Epidermal melanocyte (primary cell): ENCODE results near the gene RNF31.
A peak's percentile ranks its signal among the peaks of the same experiment; 100 is the strongest.
"Not testable (repeated sequence)": the region's sequence is repeated elsewhere in the genome, so short reads cannot be mapped to it uniquely, and the experiment has no call there.

ENCODE experiments used
- DNase-seq: peaks from one replicate; pipeline ENCODE4 v3.0.0; 2011; ENCODE audit warnings: low spot score; ENCODE audit not compliant: insufficient read length

RNF31 gene

DNA sequence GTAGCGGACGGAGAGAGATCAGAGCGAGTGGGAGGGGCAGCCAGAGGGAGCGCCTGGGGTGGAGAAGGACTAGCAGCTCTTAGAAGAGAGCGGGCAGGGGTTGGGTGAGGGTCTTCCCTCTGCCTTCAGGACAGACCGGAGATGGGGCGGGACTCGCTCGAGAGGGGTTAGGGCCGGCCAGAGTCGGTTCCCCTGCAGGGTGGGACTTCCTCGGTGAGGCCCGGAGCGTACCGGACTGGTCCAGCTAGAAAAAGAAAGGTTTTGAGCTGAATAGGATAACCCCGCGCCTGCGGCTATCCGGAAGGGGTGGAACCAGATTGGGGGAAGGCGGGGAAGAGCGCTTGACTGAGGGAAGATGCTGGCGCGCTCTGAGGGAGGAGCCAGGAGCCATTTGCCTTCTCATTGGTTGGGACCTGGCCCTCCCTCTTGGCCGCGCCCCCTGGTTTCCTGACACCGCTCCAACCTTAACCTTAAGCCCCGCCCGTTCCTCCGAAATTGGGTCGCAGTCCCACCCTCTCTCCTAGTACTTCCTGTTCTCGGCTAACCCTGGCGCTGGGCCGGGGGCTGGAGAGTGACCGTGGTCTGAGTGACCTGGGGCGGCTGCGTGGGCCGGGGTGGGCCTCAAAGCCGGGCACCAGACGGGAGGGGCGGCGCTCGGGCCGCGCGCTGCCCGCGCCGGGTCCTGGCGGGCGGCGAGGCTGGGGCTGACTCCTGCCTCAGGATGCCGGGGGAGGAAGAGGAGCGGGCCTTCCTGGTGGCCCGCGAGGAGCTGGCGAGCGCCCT lies at the start of gene RNF31:
Gene RNF31, plus strand, starts transcription at position 521 of the 783 bp plus-strand sequence. Its CDS starts 201 bp downstream, at position 722.
- peak; percentile 93 for DNase-seq

DNA sequence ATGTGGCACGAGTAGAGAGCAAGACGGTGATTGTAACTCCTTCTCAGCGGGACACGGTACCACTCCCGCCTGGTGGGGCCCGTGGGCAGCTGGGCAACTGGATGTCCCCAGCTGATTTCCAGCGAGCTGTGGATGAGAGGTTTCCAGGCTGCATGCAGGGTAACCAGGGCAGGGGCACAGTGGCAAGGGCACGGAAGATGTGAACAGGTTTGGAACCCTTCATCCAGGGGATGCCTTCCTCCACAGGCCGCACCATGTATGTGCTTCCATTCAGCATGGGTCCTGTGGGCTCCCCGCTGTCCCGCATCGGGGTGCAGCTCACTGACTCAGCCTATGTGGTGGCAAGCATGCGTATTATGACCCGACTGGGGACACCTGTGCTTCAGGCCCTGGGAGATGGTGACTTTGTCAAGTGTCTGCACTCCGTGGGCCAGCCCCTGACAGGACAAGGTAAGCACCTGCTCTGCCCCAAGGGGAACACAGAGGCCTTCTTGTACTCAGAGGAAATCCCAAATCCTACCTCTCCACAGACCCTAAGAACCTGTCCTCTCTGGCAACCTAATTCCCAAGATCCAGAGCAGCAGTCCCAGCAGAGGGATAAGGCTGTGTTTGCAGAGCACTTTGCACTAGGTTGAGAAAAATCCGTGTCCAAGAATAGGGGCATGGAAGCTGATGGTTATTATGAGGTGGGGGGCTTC lies 48.9 kb upstream of the RNF31 start:
- DNase-seq: no peak

GRCh38 chr14:24098927-24099813 lies 48.1 kb upstream of the RNF31 start:
- DNase-seq: no peak

GRCh38 chr14:24100197-24100981 lies 46.9 kb upstream of the RNF31 start:
- no peak for DNase-seq

- DNase-seq: no peak
Observed at GRCh38 chr14:24100982-24101494, 46.3 kb upstream of the RNF31 start.

GRCh38 chr14:24102357-24103048 lies 44.8 kb upstream of the RNF31 start:
- no peak for DNase-seq

- DNase-seq: no peak
Observed at GRCh38 chr14:24103451-24103850, 43.8 kb upstream of the RNF31 start.

- DNase-seq: not testable (repeated sequence)
Observed at GRCh38 chr14:24105609-24106239, 41.6 kb upstream of the RNF31 start.

GRCh38 chr14:24106672-24107271 lies 40.5 kb upstream of the RNF31 start:
- no peak for DNase-seq

GRCh38 chr14:24108336-24108874 lies 38.9 kb upstream of the RNF31 start:
- DNase-seq: no peak

GRCh38 chr14:24110060-24110459 lies 37.2 kb upstream of the RNF31 start:
- DNase-seq: no peak

DNA sequence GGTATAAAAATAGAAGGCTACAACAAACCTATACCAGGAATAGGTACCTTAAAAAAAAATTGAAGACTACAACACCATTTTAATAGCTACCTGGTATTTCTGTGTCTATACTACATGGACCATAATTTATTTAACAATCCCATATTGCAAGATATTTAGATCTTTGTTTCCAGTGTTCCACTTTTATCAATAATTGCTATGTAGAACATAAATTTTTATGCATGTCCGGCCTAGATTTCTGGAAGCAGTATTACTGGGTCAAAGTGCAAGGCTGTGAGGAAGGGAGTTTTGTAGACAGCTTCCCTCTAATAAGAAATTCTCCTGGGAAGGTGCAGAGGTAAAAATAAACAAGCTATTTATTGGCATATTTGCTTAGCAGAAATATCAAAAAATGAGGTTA lies 36.8 kb upstream of the RNF31 start:
- DNase-seq: no peak

DNA sequence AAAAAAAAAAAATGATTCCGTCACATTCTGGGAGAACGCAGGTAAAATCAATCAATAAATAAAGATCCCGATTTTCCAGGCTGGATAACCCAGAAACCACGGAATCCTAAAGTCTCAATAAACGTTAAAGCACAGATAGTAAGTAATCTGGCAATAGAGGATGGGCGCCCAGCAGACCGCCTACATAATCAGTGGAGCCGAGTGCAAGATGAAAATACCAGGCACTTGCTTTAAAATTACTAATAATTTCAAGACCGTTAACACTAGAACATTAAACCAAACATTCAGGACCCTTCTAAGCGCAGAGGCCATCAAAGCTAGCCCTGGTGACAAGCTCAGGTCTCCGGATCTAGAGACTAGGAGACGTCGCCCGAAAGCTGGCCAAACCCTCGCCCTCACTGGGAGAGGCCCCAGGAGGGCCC lies 33.9 kb upstream of the RNF31 start:
- DNase-seq: no peak

DNA sequence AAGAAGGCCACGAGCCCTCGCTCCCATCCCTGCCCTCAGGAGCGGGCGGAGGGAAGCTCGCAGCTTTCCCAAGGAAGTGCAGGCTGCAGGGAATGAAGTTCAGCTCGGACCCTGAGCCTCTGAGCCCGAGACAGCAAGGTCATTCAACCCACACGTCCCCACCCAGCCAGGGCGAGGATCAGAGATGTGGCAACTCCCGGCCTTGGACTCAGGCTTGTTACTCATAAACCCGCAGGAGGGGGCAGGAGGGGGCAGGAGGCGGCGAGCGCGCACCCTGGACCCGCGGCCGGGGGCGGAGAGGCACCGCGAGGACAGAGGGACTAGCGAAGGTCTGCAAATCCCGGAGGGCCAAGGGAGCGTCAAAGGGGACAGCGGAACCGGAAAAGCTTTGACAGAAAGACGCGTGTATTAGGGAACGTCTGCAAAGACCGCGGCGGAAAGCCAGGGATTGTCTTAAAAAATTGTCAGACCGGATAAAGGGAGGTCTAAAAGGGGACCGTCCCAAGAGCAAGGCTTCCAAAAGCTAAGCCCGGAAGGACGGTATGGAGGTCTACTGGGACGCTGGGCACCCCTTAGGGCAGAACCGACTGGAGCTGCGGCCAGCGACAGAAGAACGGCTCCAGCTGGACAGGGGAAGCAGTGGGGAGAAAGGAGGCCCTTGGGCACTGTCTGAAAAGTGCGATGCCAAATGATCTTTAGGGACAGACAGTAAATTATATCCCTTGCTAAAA lies 33.3 kb upstream of the RNF31 start:
- DNase-seq: peak; percentile 50

DNA sequence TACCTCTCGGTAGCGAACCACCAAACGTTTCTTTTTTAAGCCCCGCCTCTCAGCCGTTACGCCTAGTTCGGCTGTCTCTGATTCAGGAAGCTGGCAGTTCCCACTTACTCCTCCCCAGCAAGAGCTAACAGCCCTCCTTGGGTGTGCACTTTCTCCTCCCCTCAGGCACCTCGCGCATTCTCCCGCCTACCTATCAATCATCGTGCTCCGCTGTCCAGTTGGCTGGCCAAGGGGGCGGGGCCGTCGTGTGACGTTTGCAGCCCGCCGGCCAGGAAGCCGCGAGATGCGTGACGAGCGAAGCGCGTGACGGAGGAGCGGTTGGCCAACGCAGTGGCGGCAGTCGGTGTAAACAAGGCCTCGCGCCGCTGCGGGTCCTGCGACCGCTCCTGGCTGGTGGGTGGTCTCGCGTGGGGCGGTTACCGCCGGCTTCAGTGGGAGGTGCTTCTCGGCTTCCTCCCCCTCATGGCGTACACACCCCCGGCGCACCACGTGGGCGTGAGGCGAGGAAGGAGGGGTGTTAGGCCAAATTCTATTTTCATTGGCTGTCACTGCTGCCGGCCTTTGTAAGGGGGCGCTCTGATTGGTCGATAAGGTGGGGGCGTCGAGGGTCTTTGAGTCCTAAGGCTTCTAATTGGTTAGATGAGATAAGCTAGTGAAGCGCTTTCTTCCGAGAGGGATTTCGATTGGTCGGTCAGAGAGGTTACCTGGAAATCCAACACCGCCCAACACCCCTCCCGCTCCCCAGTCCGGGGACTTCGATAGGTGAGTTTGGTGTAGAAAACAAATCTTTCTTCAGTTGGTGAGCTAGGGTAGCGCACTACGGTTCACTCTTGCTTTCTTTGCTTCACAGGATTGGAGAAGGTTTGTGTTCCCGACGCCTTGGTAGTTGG lies 32.5 kb upstream of the RNF31 start, which contains the start of the genes DCAF11 and NRL:
Gene DCAF11, plus strand, starts transcription at position 246 of the 890 bp plus-strand sequence. CDS start 818 bp downstream, outside the sequence.
Gene NRL, minus strand, starts transcription at position 418 of the 890 bp plus-strand sequence. CDS start 32,101 bp downstream, outside the sequence.
- peak; percentile 99 for DNase-seq

DNA sequence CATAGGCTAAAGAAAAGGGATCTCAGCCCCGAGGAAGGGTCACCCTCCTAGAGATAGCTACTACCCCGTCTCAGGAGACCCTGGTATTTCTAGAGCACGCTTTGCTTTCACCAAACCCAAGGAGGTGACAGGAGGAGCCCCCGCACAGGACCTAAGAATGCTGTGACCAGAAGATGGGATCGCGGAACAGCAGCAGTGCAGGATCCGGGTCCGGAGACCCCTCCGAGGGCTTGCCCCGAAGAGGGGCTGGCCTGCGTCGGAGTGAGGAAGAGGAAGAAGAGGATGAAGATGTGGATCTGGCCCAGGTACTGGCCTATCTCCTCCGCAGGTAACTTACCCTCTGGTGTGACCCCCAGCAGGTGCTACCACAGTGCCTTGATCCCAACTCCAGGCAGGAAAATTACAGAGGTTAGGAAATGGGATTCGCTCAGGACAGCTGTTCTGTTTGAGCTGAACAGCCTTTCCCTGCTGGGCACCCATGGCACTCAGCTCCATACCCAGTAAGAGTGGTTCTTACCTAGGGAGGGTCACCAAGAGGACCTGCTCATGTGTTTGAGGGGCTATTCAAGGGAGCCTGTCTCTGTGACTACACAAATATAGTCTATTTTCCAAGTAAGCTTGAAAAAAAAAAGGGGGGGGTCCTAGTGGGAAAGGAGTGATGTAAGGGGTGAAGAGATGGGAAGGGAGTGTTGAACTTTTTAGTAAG lies 31.7 kb upstream of the RNF31 start:
- DNase-seq: no peak
